HCT116 (cell line): ENCODE measurements around the gene ARID1A. TPM values are rescaled to one million over a fixed set of nuclear protein-coding genes. Genes with fewer than 3 reads are reported as not detected.

ENCODE experiments used
- ATAC-seq: fragments of 200-7000 bp; cut with Tn5 transposase; 2 replicates; pipeline ENCODE4 v1.9.1; 2020; ENCODE audit warnings: mild to moderate bottlenecking, moderate library complexity
- BruUV-seq: library from RNA; stranded (reverse); fragments of 400-500 nt; replicated peaks from 2 replicates; lab custom pipeline; 2021; lab: Mats Ljungman, UMichigan
- CTCF ChIA-PET: fragments of 300-600 bp; sonication (Branson Sonifier 250); formaldehyde crosslinking; loops from one replicate; lab custom pipeline; 2021; ENCODE audit warnings: antibody characterized with exemption; lab: Charles Lee
- POLR2A ChIA-PET: fragments of 300-600, 350-600 bp; sonication (Branson Sonifier 250); formaldehyde crosslinking; loops from one replicate; lab custom pipeline; 2021; ENCODE audit warnings: antibody characterized with exemption; lab: Charles Lee
- RAD21 ChIA-PET, 2 experiments: fragments of 300-600 bp; sonication (Branson Sonifier 250); formaldehyde crosslinking; loops; one replicate each; lab custom pipeline; 2023; ENCODE audit warnings: low total read pairs in 2 of 2; ENCODE audit not compliant: uncharacterized antibody in 2 of 2, unreplicated experiment in 2 of 2, low non-redundant PET in 1 of 2; lab: Charles Lee
- DNase-seq: peaks from one replicate; pipeline ENCODE4 v3.0.0-alpha.2; 2010; ENCODE audit warnings: low read depth, low spot score
- H2AFZ ChIP-seq: fragments of 200-600 bp; shearing (Covaris generic), sonication (generic); 2 replicates; pipeline ENCODE4 v1.6.1; 2017; ENCODE audit warnings: low read depth, mixed run types, mixed read lengths, antibody characterized with exemption, low read length; ENCODE audit not compliant: poor library complexity, severe bottlenecking
- H3K27ac ChIP-seq: 2 replicates; pipeline ENCODE4 v1.5.1; 2012; ENCODE audit warnings: low read depth, low read length
- H3K27me3 ChIP-seq: fragments of 200-600 bp; sonication (generic); 2 replicates; pipeline ENCODE4 v1.6.1; 2016; ENCODE audit warnings: mixed run types, low read length, mixed read lengths; ENCODE audit not compliant: insufficient read depth
- H3K36me3 ChIP-seq, 2 experiments: fragments of 200-500 bp in 1 of 2; fragments of 200-600 bp in 1 of 2; sonication (Bioruptor generic) in 1 of 2; sonication (generic) in 1 of 2; 2 replicates each; pipeline versions ENCODE4 v1.5.1 to v1.6.1; 2014 to 2016; ENCODE audit warnings: low read length in 2 of 2, inconsistent platforms in 1 of 2, mixed read lengths in 1 of 2, mixed run types in 1 of 2; ENCODE audit not compliant: insufficient read depth in 2 of 2, control insufficient read depth in 1 of 2
- H3K4me1 ChIP-seq, 2 experiments: fragments of 200-600 bp in 1 of 2; sonication (generic) in 1 of 2; 2 replicates each; pipeline versions ENCODE4 v1.5.1 to v1.6.1; 2012 to 2017; ENCODE audit warnings: low read length in 2 of 2, inconsistent platforms in 1 of 2, mild to moderate bottlenecking in 1 of 2, mixed read lengths in 1 of 2, mixed run types in 1 of 2, moderate library complexity in 1 of 2; ENCODE audit not compliant: insufficient read depth in 2 of 2, control insufficient read depth in 1 of 2
- H3K4me2 ChIP-seq: fragments of 200-600 bp; sonication (generic); 2 replicates; pipeline ENCODE4 v1.6.1; 2017; ENCODE audit warnings: mixed run types, low read length, mixed read lengths
- H3K4me3 ChIP-seq, 2 experiments: fragments of 200-600 bp in 1 of 2; sonication (generic) in 1 of 2; replicated peaks in 1 of 2; 2 replicates each; pipeline ENCODE4 v1.5.1; 2011 to 2016; ENCODE audit warnings: low read length in 2 of 2, control low read depth in 1 of 2, low read depth in 1 of 2, mild to moderate bottlenecking in 1 of 2, mixed read lengths in 1 of 2, mixed run types in 1 of 2
- H3K79me2 ChIP-seq: fragments of 200-600 bp; sonication (generic); 2 replicates; pipeline ENCODE4 v1.6.1; 2017; ENCODE audit warnings: mild to moderate bottlenecking, mixed run types, low read length, moderate library complexity, mixed read lengths; ENCODE audit not compliant: insufficient read depth
- H3K9ac ChIP-seq: fragments of 200-600 bp; sonication (generic); 2 replicates; pipeline ENCODE4 v1.6.1; 2016; ENCODE audit warnings: low read length, mixed read lengths
- H3K9me2 ChIP-seq: fragments of 200-600 bp; sonication (generic), shearing (Covaris generic); 2 replicates; pipeline ENCODE4 v1.6.1; 2017; ENCODE audit warnings: mixed run types, mild to moderate bottlenecking, moderate library complexity; ENCODE audit not compliant: insufficient read depth
- H3K9me3 ChIP-seq, 2 experiments: fragments of 200-500 bp in 1 of 2; fragments of 200-600 bp in 1 of 2; sonication (Bioruptor generic) in 1 of 2; sonication (generic) in 1 of 2; 2 replicates each; pipeline ENCODE4 v1.6.1; 2014 to 2017; ENCODE audit warnings: low read length in 2 of 2, mixed read lengths in 2 of 2, inconsistent platforms in 1 of 2, low read depth in 1 of 2, mild to moderate bottlenecking in 1 of 2, mixed run types in 1 of 2, moderate library complexity in 1 of 2; ENCODE audit not compliant: control insufficient read depth in 1 of 2, insufficient read depth in 1 of 2
- H4K20me1 ChIP-seq: fragments of 200-600 bp; sonication (generic), shearing (Covaris generic); 2 replicates; pipeline ENCODE4 v1.6.1; 2017; ENCODE audit warnings: mixed run types, mild to moderate bottlenecking, moderate library complexity; ENCODE audit not compliant: insufficient read depth
- EGR1 ChIP-seq: IDR thresholded peaks from 2 replicates; pipeline ENCODE4 v1.6.1; 2012; ENCODE audit warnings: low read depth
- ELF1 ChIP-seq: IDR thresholded peaks from 2 replicates; pipeline ENCODE4 v1.6.1; 2012; ENCODE audit warnings: low read depth, borderline replicate concordance
- EZH2 ChIP-seq: fragments of 200-600 bp; sonication (generic); IDR thresholded peaks from 2 replicates; pipeline ENCODE4 v1.6.1; 2017; ENCODE audit warnings: antibody characterized with exemption, mixed run types
- FOSL1 ChIP-seq: IDR thresholded peaks from 2 replicates; pipeline ENCODE4 v1.6.1; 2012; ENCODE audit warnings: low read depth
- JUND ChIP-seq: IDR thresholded peaks from 2 replicates; pipeline ENCODE4 v1.6.1; 2012
- POLR2AphosphoS5 ChIP-seq: IDR thresholded peaks from 2 replicates; pipeline ENCODE4 v1.6.1; 2011; ENCODE audit warnings: mild to moderate bottlenecking, low read depth, low read length, moderate library complexity
- REST ChIP-seq: IDR thresholded peaks from 2 replicates; pipeline ENCODE4 v1.6.1; 2012; ENCODE audit warnings: low read depth
- SRF ChIP-seq: IDR thresholded peaks from 2 replicates; pipeline ENCODE4 v1.6.1; 2012; ENCODE audit warnings: low read depth
- ZBTB33 ChIP-seq: IDR thresholded peaks from 2 replicates; pipeline ENCODE4 v1.6.1; 2011; ENCODE audit warnings: mild to moderate bottlenecking, low read length, moderate library complexity; ENCODE audit not compliant: insufficient replicate concordance; ENCODE audit errors: extremely low read depth
- ZFX ChIP-seq: fragments of 450-650 bp; IDR thresholded peaks from 2 replicates; pipeline ENCODE4 v1.6.1; 2017
- ZNF274 ChIP-seq: fragments of 200-500 bp; sonication (Bioruptor generic); IDR thresholded peaks from 2 replicates; pipeline ENCODE4 v1.6.1; 2014; ENCODE audit warnings: mild to moderate bottlenecking, low read depth, low read length, inconsistent platforms
- intact Hi-C: fragments of 100-400 bp; cut with micrococcal nuclease; formaldehyde crosslinking; loops from 2 replicates; pipeline ENCODE4 v1.10.0; 2022
- total RNA-seq: library from RNA; stranded (reverse); gene quantifications from one replicate; pipeline ENCODE4 v1.2.1, GENCODE V29; 2021; ENCODE audit not compliant: unreplicated experiment

ARID1A gene
- total RNA-seq, 1 experiment from 2014 or later: 62.8 TPM

- no TSS peak for BruUV-seq
- Histone ChIP-seq H3K79me2 (peaks cover 98% of the 10 kb centered on the region), H4K20me1 (peaks cover 34% of the 10 kb centered on the region; the same call in 1 of the 2 replicates), H3K36me3 (0 out of 4 replicates have a peak, but pooled peaks cover 0 to 6% of the 10 kb centered on the region in 2 experiments), H3K9me3 (no peaks in the 10 kb centered on the region), H3K4me1 (peaks cover 42 to 59% of the 10 kb centered on the region in 2 experiments), H3K4me2 (no peak overlapping the region), H3K9me2 (no peaks in the 10 kb centered on the region), H3K9ac (no peak overlapping the region), H3K27ac (no peak overlapping the region), H3K27me3 (no peaks in the 10 kb centered on the region), H2AFZ (no peak overlapping the region), H3K4me3 (no peak overlapping the region)
- ChIA-PET POLR2A (no interaction called here), CTCF (no interaction called here), RAD21 (interaction anchor here in 1 of 2 experiments (0.6 kb wide), 1 partner anchor 39 kb away, joined by 3 read pairs; no protein-coding TSS in a partner anchor)
- TF ChIP-seq ZBTB33 (no peak), JUND (no peak), POLR2AphosphoS5 (no peak), EGR1 (no peak), SRF (no peak), ZNF274 (no peak), FOSL1 (no peak), ELF1 (no peak), ZFX (no peak), REST (no peak), EZH2 (no peak)
- intact Hi-C loops: no loop called here
- DNase-seq (no peak), ATAC-seq (no peak)
These were observed 26.0 kb downstream of the ARID1A start for GRCh38 chr1:26721669-26722355.
